KMS-11 (cell line): ENCODE data around the gene NLGN1.
"Not testable (repeated sequence)": the region's sequence is repeated elsewhere in the genome, so short reads cannot be mapped to it uniquely, and the experiment has no call there.

ENCODE experiments used
- H2AFZ ChIP-seq: fragments of 200-600 bp; sonication (generic); 2 replicates; pipeline ENCODE4 v1.6.1; 2016; ENCODE audit warnings: antibody characterized with exemption, mixed run types, low read depth
- H3K27ac ChIP-seq: fragments of 200-600 bp; sonication (generic); 2 replicates; pipeline ENCODE4 v1.6.1; 2016; ENCODE audit warnings: mild to moderate bottlenecking, mixed run types
- H3K27me3 ChIP-seq: fragments of 200-600 bp; sonication (generic); 2 replicates; pipeline ENCODE4 v1.6.1; 2017; ENCODE audit warnings: mild to moderate bottlenecking, low read depth, mixed run types, moderate library complexity; ENCODE audit not compliant: insufficient read depth
- H3K36me3 ChIP-seq: fragments of 200-600 bp; sonication (generic); 2 replicates; pipeline ENCODE4 v1.6.1; 2017; ENCODE audit warnings: mild to moderate bottlenecking, mixed run types; ENCODE audit not compliant: insufficient read depth
- H3K4me1 ChIP-seq: fragments of 200-600 bp; sonication (generic); 2 replicates; pipeline ENCODE4 v1.6.1; 2016; ENCODE audit warnings: mild to moderate bottlenecking, low read depth, mixed run types; ENCODE audit not compliant: poor library complexity, severe bottlenecking
- H3K4me2 ChIP-seq: fragments of 200-600 bp; sonication (generic); 2 replicates; pipeline ENCODE4 v1.7.0; 2016; ENCODE audit warnings: mild to moderate bottlenecking, mixed run types
- H3K4me3 ChIP-seq: fragments of 200-600 bp; sonication (generic); IDR thresholded peaks from 2 replicates; pipeline ENCODE4 v1.6.1; 2017; ENCODE audit warnings: low read depth, low read length, mixed read lengths; ENCODE audit not compliant: insufficient read depth
- H3K79me2 ChIP-seq: fragments of 200-600 bp; sonication (generic); 2 replicates; pipeline ENCODE4 v1.6.1; 2016; ENCODE audit warnings: low read depth, mixed run types; ENCODE audit not compliant: insufficient read depth
- H3K9ac ChIP-seq: fragments of 200-600 bp; sonication (generic); 2 replicates; pipeline ENCODE4 v1.6.1; 2016; ENCODE audit warnings: mild to moderate bottlenecking, mixed run types
- H4K20me1 ChIP-seq: fragments of 200-600 bp; sonication (generic); 2 replicates; pipeline ENCODE4 v1.6.1; 2016; ENCODE audit warnings: mild to moderate bottlenecking, mixed run types; ENCODE audit not compliant: insufficient read depth
- CTCF ChIP-seq: fragments of 200-600 bp; sonication (generic); conservative IDR thresholded peaks from 2 replicates; pipeline ENCODE4 v1.6.1; 2017; ENCODE audit warnings: low read depth, mild to moderate bottlenecking, antibody characterized with exemption, low read length, moderate library complexity, mixed read lengths

NLGN1 gene

DNA sequence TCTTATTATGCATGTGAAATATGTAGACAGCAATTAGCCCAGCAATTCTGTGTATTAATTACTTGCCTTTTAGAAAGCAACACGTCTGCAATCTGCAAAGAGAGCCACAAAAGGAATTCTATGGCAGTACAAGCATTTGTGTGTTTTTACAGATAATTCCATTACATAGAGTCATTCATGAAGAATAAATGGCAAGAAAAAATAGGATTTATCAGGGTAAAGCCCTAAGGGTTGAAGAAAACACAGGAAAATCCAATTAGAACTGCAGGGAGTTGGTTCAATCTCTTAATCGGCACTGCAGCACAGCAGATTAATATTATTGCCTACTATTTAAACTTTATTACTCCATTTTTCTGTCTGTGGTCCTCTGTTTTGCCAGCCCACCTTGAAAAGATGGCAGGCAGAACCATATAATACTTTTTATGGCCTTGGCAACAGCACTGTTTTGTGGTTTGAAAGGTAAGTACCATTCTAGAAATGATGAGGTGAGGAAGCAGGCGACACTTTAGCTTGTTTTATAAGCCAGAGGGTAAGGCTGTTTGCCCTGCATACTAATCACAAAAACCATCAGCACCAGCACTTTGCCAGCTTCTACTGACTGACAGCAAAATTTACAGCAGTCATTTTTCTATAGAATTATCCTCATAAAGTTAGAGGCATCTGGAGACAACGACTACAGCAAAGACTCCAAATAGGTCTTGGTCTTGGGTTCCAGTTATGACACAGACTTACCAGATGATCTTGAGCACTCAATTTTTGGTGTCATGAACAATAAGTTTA lies 823.4 kb downstream of the NLGN1 start:
- no peak for TF ChIP-seq CTCF

GRCh38 chr3:174223042-174223441 lies 825.5 kb downstream of the NLGN1 start:
- H3K4me1 ChIP-seq: no peaks in the 10 kb centered on the region
- no peaks in the 10 kb centered on the region for H3K27me3 ChIP-seq
- no peaks in the 10 kb centered on the region for H3K79me2 ChIP-seq
- H3K27ac ChIP-seq: no peak overlapping the region
- no peak for TF ChIP-seq CTCF
- no peak overlapping the region for H3K9ac ChIP-seq
- no peaks in the 10 kb centered on the region for H3K36me3 ChIP-seq
- no peak overlapping the region for H3K4me3 ChIP-seq
- no peak overlapping the region for H2AFZ ChIP-seq
- H3K4me2 ChIP-seq: no peak overlapping the region
- H4K20me1 ChIP-seq: no peaks in the 10 kb centered on the region

More for the DNA sequence above, 823.4 kb downstream of the NLGN1 start:
- H2AFZ ChIP-seq: no peak overlapping the region
- H4K20me1 ChIP-seq: no peaks in the 10 kb centered on the region
- H3K4me3 ChIP-seq: no peak overlapping the region
- no peaks in the 10 kb centered on the region for H3K36me3 ChIP-seq
- H3K27ac ChIP-seq: no peak overlapping the region
- no peaks in the 10 kb centered on the region for H3K27me3 ChIP-seq
- no peaks in the 10 kb centered on the region for H3K79me2 ChIP-seq
- no peaks in the 10 kb centered on the region for H3K4me1 ChIP-seq
- H3K4me2 ChIP-seq: no peak overlapping the region
- no peak overlapping the region for H3K9ac ChIP-seq

DNA sequence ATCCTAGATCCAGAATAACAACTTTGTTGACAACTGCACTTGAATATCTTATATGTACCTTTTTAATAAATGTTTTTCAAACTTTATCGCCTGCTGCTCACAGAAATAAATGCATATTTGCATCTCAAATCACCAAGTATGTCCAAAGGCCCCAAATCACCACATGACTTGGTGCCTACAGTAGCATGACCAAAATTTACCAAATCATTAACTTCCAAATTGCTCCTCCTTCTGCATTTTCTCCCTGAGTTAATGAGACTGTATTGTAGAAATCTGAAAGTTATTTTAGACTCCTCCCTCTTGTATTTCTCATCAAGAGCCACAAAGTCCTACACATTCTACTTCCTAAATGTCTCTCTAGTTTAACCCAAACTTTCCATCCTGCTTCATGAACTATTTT lies 826.1 kb downstream of the NLGN1 start:
- no peaks in the 10 kb centered on the region for H3K36me3 ChIP-seq
- no peak overlapping the region for H3K27ac ChIP-seq
- no peaks in the 10 kb centered on the region for H3K79me2 ChIP-seq
- no peak overlapping the region for H3K4me3 ChIP-seq
- H2AFZ ChIP-seq: no peak overlapping the region
- H3K4me1 ChIP-seq: no peaks in the 10 kb centered on the region
- no peak overlapping the region for H3K9ac ChIP-seq
- no peaks in the 10 kb centered on the region for H4K20me1 ChIP-seq
- no peak overlapping the region for H3K4me2 ChIP-seq
- H3K27me3 ChIP-seq: no peaks in the 10 kb centered on the region
- TF ChIP-seq CTCF: no peak

- no peaks in the 10 kb centered on the region for H3K79me2 ChIP-seq
- H3K4me2 ChIP-seq: no peak overlapping the region
- no peak overlapping the region for H3K4me3 ChIP-seq
- no peaks in the 10 kb centered on the region for H3K4me1 ChIP-seq
- no peak overlapping the region for H3K27ac ChIP-seq
- H2AFZ ChIP-seq: no peak overlapping the region
- no peak for TF ChIP-seq CTCF
- no peaks in the 10 kb centered on the region for H3K27me3 ChIP-seq
- no peaks in the 10 kb centered on the region for H3K36me3 ChIP-seq
- H4K20me1 ChIP-seq: no peaks in the 10 kb centered on the region
- no peak overlapping the region for H3K9ac ChIP-seq
Measured at GRCh38 chr3:174229916-174230315, 832.4 kb downstream of the NLGN1 start.

DNA sequence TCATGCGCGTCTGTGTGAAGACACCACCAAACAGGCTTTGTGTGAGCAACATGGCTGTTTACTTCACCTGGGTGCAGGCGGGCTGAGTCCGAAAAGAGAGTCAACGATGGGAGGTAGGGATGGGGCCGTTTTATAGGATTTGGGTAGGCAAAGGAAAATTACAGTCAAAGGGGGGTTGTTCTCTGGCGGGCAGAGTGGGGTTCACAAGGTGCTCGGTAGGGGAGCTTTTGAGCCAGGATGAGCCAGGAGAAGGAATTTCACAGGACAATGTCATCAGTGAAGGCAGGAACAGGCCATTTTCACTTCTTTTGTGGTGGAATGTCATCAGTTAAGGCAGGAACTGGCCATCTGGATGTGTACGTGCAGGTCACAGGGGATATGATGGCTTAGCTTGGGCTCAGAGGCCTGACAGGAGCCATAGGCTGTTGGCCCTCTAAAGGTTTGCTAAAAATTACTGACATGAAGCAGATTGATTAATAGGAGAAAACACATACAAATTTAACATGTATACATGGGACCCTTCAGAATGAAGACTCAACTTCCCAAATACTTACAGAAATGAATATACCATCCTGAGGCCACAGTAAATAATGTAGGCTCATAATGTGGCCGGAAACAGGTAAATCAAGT lies 834.6 kb downstream of the NLGN1 start:
- H3K4me3 ChIP-seq, H3K36me3 ChIP-seq, H2AFZ ChIP-seq, H3K27ac ChIP-seq, H3K79me2 ChIP-seq, H4K20me1 ChIP-seq, H3K9ac ChIP-seq, H3K27me3 ChIP-seq, H3K4me1 ChIP-seq, H3K4me2 ChIP-seq: not testable (repeated sequence)
